GM20000 (cell line): ENCODE results near the gene MXRA7.

Experiments used
- DNase-seq: peaks from one replicate; pipeline ENCODE4 v3.0.0; 2012; ENCODE audit warnings: low spot score
- CTCF ChIP-seq: IDR thresholded peaks from 2 replicates; pipeline ENCODE4 v1.5.1; 2012; ENCODE audit warnings: mild to moderate bottlenecking, control low read depth; ENCODE audit errors: extremely low read depth, missing control alignments

MXRA7 gene

GRCh38 chr17:76691379-76692191, 19.2 kb downstream of the MXRA7 start:
- no peak for TF ChIP-seq CTCF
- no peak for DNase-seq

GRCh38 chr17:76690596-76691280, 20.0 kb downstream of the MXRA7 start:
- no peak for TF ChIP-seq CTCF
- DNase-seq: no peak

- DNase-seq: no peak
- no peak for TF ChIP-seq CTCF
Observed at GRCh38 chr17:76689859-76690258, 20.9 kb downstream of the MXRA7 start.

DNA sequence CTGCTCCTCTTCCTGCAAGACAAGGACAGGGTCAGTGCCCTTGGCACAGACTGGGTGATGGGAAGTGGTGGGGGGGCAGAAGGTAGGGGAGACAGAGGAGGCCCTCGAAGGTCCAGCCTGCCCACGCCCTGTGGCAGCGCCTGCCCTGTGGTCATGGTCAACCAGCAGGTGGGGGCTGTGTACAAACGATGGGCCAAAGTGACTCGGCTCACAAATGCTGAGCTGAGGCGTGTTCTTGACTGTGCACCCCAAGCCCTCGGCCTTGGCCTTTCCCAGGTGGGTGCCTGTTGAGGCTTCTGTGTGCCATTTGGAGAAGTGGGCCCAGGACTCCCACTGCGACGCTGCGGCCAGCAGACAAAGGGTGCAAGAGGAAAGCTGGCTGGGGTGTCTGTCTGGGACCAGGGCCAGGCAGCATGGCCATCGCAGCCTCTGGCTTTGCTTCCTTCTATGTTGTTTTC, 22.6 kb downstream of the MXRA7 start:
- no peak for TF ChIP-seq CTCF
- no peak for DNase-seq

- no peak for TF ChIP-seq CTCF
- DNase-seq: no peak
Observed at GRCh38 chr17:76687298-76688164, 23.2 kb downstream of the MXRA7 start.

GRCh38 chr17:76686538-76687297, 24.0 kb downstream of the MXRA7 start:
- no peak for DNase-seq
- no peak for TF ChIP-seq CTCF
